Trophoblast cell (in vitro differentiated cells and primary cell): ENCODE results near the gene NOX5.
"Not testable (repeated sequence)": the region's sequence is repeated elsewhere in the genome, so short reads cannot be mapped to it uniquely, and the experiment has no call there.

Experiments used
- DNase-seq, 2 donors: peaks; one replicate each; pipeline ENCODE4 v3.0.0-alpha.2; 2016
- H2AFZ ChIP-seq: 2 replicates; pipeline ENCODE4 v1.6.1; 2013; ENCODE audit warnings: low read length, moderate library complexity, mild to moderate bottlenecking; ENCODE audit not compliant: insufficient read depth, poor library complexity
- H2AK5ac ChIP-seq: 2 replicates; pipeline ENCODE4 v1.6.1; 2013; ENCODE audit warnings: mild to moderate bottlenecking, low read length
- H2BK120ac ChIP-seq: 2 replicates; pipeline ENCODE4 v1.6.1; 2013; ENCODE audit warnings: low read length, mild to moderate bottlenecking, moderate library complexity; ENCODE audit not compliant: insufficient read depth, poor library complexity
- H2BK12ac ChIP-seq: 2 replicates; pipeline ENCODE4 v1.6.1; 2013; ENCODE audit warnings: mild to moderate bottlenecking, low read length, moderate library complexity
- H2BK5ac ChIP-seq: 2 replicates; pipeline ENCODE4 v1.6.1; 2013; ENCODE audit warnings: low read length, low read depth, moderate library complexity, mild to moderate bottlenecking; ENCODE audit not compliant: poor library complexity
- H3K14ac ChIP-seq: 2 replicates; pipeline ENCODE4 v1.6.1; 2013; ENCODE audit warnings: mild to moderate bottlenecking, low read length
- H3K18ac ChIP-seq: 2 replicates; pipeline ENCODE4 v1.6.1; 2013; ENCODE audit warnings: mild to moderate bottlenecking, low read length
- H3K23ac ChIP-seq: 2 replicates; pipeline ENCODE4 v1.6.1; 2013; ENCODE audit warnings: low read length
- H3K27ac ChIP-seq: 2 replicates; pipeline ENCODE4 v1.5.1; 2013; ENCODE audit warnings: low read depth, mild to moderate bottlenecking, inconsistent platforms, low read length, moderate library complexity
- H3K27me3 ChIP-seq: 2 replicates; pipeline ENCODE4 v1.6.1; 2013; ENCODE audit warnings: inconsistent platforms, mild to moderate bottlenecking, low read length, moderate library complexity; ENCODE audit not compliant: insufficient read depth
- H3K36me3 ChIP-seq, 2 experiments: 1 replicate in 1 of 2; 2 replicates in 1 of 2; pipeline ENCODE4 v1.6.1; 2013; ENCODE audit warnings: low read length in 2 of 2, mild to moderate bottlenecking in 2 of 2, moderate library complexity in 1 of 2; ENCODE audit not compliant: insufficient read depth in 2 of 2, control insufficient read depth in 1 of 2
- H3K4ac ChIP-seq: 2 replicates; pipeline ENCODE4 v1.6.1; 2013; ENCODE audit warnings: low read depth, mild to moderate bottlenecking, low read length, moderate library complexity
- H3K4me1 ChIP-seq, 2 experiments: 1 replicate in 1 of 2; 2 replicates in 1 of 2; pipeline ENCODE4 v1.6.1; 2013; ENCODE audit warnings: low read length in 2 of 2, mild to moderate bottlenecking in 2 of 2, moderate library complexity in 1 of 2; ENCODE audit not compliant: insufficient read depth in 2 of 2, control insufficient read depth in 1 of 2
- H3K4me2 ChIP-seq: 2 replicates; pipeline ENCODE4 v1.6.1; 2013; ENCODE audit warnings: inconsistent platforms, mild to moderate bottlenecking, low read length, moderate library complexity
- H3K4me3 ChIP-seq: 2 replicates; pipeline ENCODE4 v1.5.1; 2013; ENCODE audit warnings: mild to moderate bottlenecking, low read depth, low read length, inconsistent platforms
- H3K79me1 ChIP-seq: one replicate; pipeline ENCODE4 v1.6.1; 2013; ENCODE audit warnings: low read length
- H3K79me2 ChIP-seq: 2 replicates; pipeline ENCODE4 v1.6.1; 2013; ENCODE audit warnings: low read length, mild to moderate bottlenecking; ENCODE audit not compliant: control insufficient read depth, insufficient read depth, poor library complexity
- H3K9ac ChIP-seq: 2 replicates; pipeline ENCODE4 v1.6.1; 2013; ENCODE audit warnings: mild to moderate bottlenecking, low read length
- H3K9me3 ChIP-seq: 2 replicates; pipeline ENCODE4 v1.6.1; 2013; ENCODE audit warnings: low read depth, mild to moderate bottlenecking, control low read depth, inconsistent platforms, low read length; ENCODE audit not compliant: insufficient read depth
- H4K12ac ChIP-seq: 2 replicates; pipeline ENCODE4 v1.6.1; 2013; ENCODE audit warnings: low read depth, mild to moderate bottlenecking, low read length, moderate library complexity
- H4K8ac ChIP-seq: 2 replicates; pipeline ENCODE4 v1.6.1; 2013; ENCODE audit warnings: low read depth, mild to moderate bottlenecking, low read length, moderate library complexity
- H4K91ac ChIP-seq: one replicate; pipeline ENCODE4 v1.6.1; 2013; ENCODE audit warnings: low read depth, mild to moderate bottlenecking, low read length, moderate library complexity
- WGBS: extraction: QIAGEN DNeasy Blood & Tissue Kit; methylation state at CpG from one replicate; pipeline ENCODE4 v1.1.7; 2013; ENCODE audit warnings: missing lambda C conversion rate; ENCODE audit not compliant: insufficient read length, insufficient coverage; ENCODE audit errors: extremely low coverage; 5-methylcytosine and 5-hydroxymethylcytosine counted together

NOX5 gene

GRCh38 chr15:68972201-68973065, 42.1 kb upstream of the NOX5 start:
- Histone ChIP-seq H3K4me1 (no peaks in the 10 kb centered on the region), H2BK120ac (no peak overlapping the region), H3K27ac (no peak overlapping the region), H3K36me3 (no peaks in the 10 kb centered on the region), H3K18ac (no peak overlapping the region), H3K79me1 (no peaks in the 10 kb centered on the region), H3K79me2 (no peaks in the 10 kb centered on the region), H3K4ac (no peak overlapping the region), H4K12ac (no peak overlapping the region), H3K4me3 (no peak overlapping the region), H3K9ac (no peak overlapping the region), H3K14ac (no peak overlapping the region), H2AK5ac (no peak overlapping the region), H3K23ac (no peak overlapping the region), H3K27me3 (no peaks in the 10 kb centered on the region), H3K9me3 (peaks cover 9% of the 10 kb centered on the region), H2BK5ac (no peak overlapping the region), H4K91ac (no peak overlapping the region), H2BK12ac (no peak overlapping the region), H3K4me2 (no peak overlapping the region), H2AFZ (no peak overlapping the region), H4K8ac (no peak overlapping the region)
- WGBS, result no CpG with 5 or more reads among the region's 4 CpGs
- no peak for DNase-seq

GRCh38 chr15:68975651-68976160, 38.8 kb upstream of the NOX5 start:
- no CpG with 5 or more reads among the region's 26 CpGs for WGBS
- not testable (repeated sequence) for H3K9ac ChIP-seq, H3K27me3 ChIP-seq, H3K79me1 ChIP-seq, H3K14ac ChIP-seq, H4K8ac ChIP-seq, H3K4me2 ChIP-seq, H2AK5ac ChIP-seq, H3K79me2 ChIP-seq, H2BK5ac ChIP-seq, H2BK120ac ChIP-seq, H3K4ac ChIP-seq, H3K9me3 ChIP-seq, H2AFZ ChIP-seq, H3K36me3 ChIP-seq, H2BK12ac ChIP-seq, H4K12ac ChIP-seq, DNase-seq, H3K23ac ChIP-seq, H4K91ac ChIP-seq, H3K4me1 ChIP-seq, H3K27ac ChIP-seq, H3K18ac ChIP-seq
- peak overlapping the region; percentile 59 for H3K4me3 ChIP-seq

- H4K8ac ChIP-seq, H4K12ac ChIP-seq, H2AK5ac ChIP-seq, H2BK12ac ChIP-seq, H3K79me1 ChIP-seq, H3K27me3 ChIP-seq, H3K36me3 ChIP-seq, H3K79me2 ChIP-seq, H3K27ac ChIP-seq, H3K18ac ChIP-seq, H3K4me3 ChIP-seq, H3K4ac ChIP-seq, H4K91ac ChIP-seq, DNase-seq, H3K23ac ChIP-seq, H3K9ac ChIP-seq, H3K14ac ChIP-seq, H3K4me2 ChIP-seq, H3K9me3 ChIP-seq, H3K4me1 ChIP-seq, H2BK120ac ChIP-seq, H2BK5ac ChIP-seq, H2AFZ ChIP-seq: not testable (repeated sequence)
- no CpG with 5 or more reads among the region's 10 CpGs for WGBS
These were observed 37.1 kb upstream of the NOX5 start for GRCh38 chr15:68977426-68977825.

- Histone ChIP-seq H3K27ac (no peak overlapping the region), H3K9ac (no peak overlapping the region), H3K23ac (no peak overlapping the region), H4K91ac (no peak overlapping the region), H3K4me3 (no peak overlapping the region), H4K8ac (no peak overlapping the region), H2BK5ac (no peak overlapping the region), H3K79me2 (no peaks in the 10 kb centered on the region), H2BK120ac (no peak overlapping the region), H2AFZ (no peak overlapping the region), H3K79me1 (no peaks in the 10 kb centered on the region), H3K27me3 (no peaks in the 10 kb centered on the region), H2BK12ac (no peak overlapping the region), H2AK5ac (no peak overlapping the region), H3K4ac (no peak overlapping the region), H3K9me3 (peaks cover 9% of the 10 kb centered on the region), H3K18ac (no peak overlapping the region), H3K36me3 (no peaks in the 10 kb centered on the region), H4K12ac (no peak overlapping the region), H3K4me2 (no peak overlapping the region), H3K14ac (no peak overlapping the region), H3K4me1 (no peaks in the 10 kb centered on the region)
- no CpG with 5 or more reads among the region's 3 CpGs for WGBS
- DNase-seq, result peak; percentile 84 to 97
These were observed 35.5 kb upstream of the NOX5 start for GRCh38 chr15:68979006-68979405.
